GM12864 (cell line): ENCODE results near the gene NPAS1.

Experiments
- DNase-seq: peaks from one replicate; pipeline ENCODE4 v3.0.0-alpha.2; 2011; ENCODE audit warnings: low read depth
- H3K4me3 ChIP-seq: 2 replicates; pipeline ENCODE4 v1.5.1; 2011; ENCODE audit warnings: mild to moderate bottlenecking, low read depth, low read length, control low read depth
- CTCF ChIP-seq: IDR thresholded peaks from 2 replicates; pipeline ENCODE4 v1.5.1; 2011; ENCODE audit warnings: low read depth, mild to moderate bottlenecking, moderate library complexity, low read length, control low read depth, inconsistent platforms; ENCODE audit errors: missing control alignments

The NPAS1 gene, protein sequence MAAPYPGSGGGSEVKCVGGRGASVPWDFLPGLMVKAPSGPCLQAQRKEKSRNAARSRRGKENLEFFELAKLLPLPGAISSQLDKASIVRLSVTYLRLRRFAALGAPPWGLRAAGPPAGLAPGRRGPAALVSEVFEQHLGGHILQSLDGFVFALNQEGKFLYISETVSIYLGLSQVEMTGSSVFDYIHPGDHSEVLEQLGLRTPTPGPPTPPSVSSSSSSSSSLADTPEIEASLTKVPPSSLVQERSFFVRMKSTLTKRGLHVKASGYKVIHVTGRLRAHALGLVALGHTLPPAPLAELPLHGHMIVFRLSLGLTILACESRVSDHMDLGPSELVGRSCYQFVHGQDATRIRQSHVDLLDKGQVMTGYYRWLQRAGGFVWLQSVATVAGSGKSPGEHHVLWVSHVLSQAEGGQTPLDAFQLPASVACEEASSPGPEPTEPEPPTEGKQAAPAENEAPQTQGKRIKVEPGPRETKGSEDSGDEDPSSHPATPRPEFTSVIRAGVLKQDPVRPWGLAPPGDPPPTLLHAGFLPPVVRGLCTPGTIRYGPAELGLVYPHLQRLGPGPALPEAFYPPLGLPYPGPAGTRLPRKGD

GRCh38 chr19:47019431-47020041, at the start of gene NPAS1:
Gene NPAS1 (plus strand): TSS chr19:47019837. CDS start chr19:47021048, 1,211 bp downstream.
- DNase-seq, result no peak
- H3K4me3 ChIP-seq, result no peak within 1 kb of the TSS
- no peak for TF ChIP-seq CTCF

DNA sequence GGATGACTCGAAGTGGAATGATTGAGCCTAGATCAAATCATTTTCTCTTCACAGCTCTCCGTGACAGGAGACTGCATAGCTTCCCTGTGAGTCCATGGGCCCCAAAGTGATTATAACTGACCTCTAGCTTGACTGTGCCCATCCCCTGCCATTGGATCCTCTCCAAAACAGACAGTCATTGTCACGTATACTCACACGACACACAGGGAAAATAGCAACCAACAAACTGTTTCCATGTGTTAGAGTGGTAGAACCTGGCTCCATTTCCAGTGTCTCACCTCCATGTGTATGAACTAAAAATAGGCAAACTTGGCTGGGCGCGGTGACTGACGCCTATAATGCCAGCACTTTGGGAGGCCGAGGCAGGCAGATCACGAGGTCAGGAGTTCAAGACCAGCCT, 48.8 kb upstream of the NPAS1 start:
- no peak for DNase-seq
- no peak for TF ChIP-seq CTCF
- H3K4me3 ChIP-seq, result no peak overlapping the region

DNA sequence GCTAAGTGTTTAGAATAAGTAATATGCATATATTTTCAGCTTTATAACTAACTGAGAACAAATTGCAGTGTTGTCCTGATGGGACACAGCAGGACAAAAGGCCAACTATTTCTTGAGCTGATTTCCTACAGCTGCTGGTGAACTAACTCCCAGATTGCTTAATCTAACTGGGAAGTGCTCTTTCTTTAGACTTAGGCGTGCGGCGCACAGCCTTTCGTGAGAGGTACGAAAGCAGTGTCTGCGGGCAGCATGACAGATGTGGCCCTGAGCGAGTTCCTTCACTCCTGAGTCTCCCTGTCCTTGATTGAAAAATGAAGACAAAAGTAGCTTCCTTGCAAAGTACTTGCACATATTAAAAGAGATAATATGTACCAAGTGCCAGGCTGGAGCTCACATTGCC, 47.3 kb upstream of the NPAS1 start:
- no peak overlapping the region for H3K4me3 ChIP-seq
- no peak for TF ChIP-seq CTCF
- no peak for DNase-seq

DNA sequence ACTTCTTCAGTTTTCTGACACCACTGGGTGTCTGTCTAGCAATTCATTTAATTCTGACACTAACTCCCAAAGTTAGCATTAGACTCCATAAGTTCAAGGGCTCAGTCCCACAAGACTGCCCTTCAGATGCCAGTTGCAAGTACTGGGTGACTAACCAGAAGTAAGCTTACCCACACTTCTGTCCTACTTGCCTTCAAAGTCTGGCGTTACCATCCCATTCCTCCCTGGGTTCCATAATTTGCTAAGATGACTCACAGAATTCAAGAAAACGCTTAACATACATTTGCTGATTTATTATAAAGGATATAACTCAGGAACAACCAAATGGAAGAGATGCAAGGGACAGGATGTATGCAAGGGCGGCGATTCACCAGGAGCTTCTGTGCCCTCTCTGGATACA, 45.5 kb upstream of the NPAS1 start:
- TF ChIP-seq CTCF, result no peak
- H3K4me3 ChIP-seq, result no peak overlapping the region
- no peak for DNase-seq

DNA sequence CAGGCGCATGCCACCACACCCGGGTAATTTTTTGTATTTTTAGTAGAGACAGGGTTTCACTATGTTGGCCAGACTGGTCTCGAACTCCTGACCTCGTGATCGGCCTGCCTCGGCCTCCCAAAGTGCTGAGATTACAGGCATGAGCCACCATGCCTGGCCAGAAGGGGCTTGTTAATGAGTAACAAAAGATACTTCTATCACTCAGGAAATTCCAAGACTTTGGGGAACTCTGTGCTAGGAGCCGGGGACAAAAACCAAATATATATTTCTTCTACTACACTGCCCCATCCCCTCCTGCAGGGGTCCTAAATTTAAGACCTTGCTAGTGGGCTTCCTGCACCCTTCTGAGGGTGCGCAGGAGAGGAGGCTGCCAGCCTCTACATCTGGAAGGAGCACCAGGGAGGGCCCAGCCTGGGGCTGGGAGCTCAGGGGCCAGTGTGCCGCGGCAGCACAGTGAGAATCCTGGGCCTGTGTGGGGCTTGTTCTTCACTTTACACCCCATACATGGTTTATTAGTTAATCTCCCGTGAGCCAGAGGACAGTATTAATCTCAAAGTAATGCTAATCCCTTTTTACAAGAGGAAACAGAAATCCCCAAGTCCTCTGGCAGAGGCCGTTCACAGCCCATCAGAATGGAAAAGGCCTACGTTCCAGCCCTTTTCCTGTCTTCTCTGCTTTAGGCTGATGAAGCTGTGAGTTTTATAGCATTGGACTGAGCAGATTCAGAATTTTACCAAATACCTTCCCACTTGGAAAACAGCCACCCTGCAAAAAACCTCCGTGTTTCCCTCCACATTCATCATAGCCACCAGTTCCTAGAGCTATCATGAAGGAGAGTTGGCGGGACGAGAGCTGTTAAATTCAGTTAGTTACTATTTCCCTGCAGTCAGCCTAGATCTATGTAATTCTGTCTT, 44.4 kb upstream of the NPAS1 start:
- no peak overlapping the region for H3K4me3 ChIP-seq
- no peak for DNase-seq

More for the DNA sequence above, 44.4 kb upstream of the NPAS1 start:
- TF ChIP-seq CTCF, result no peak
